K562 (cell line): Measurements from ENCODE around the gene CASP7. TPM values are rescaled to one million over a fixed set of nuclear protein-coding genes. Genes with fewer than 3 reads are reported as not detected.

Experiments
- ATAC-seq: fragments of 200-7000 bp; cut with Tn5 transposase; 3 replicates; pipeline ENCODE4 v1.9.1; 2020; ENCODE audit warnings: moderate library complexity
- BruUV-seq: library from RNA; stranded (reverse); fragments of 400-500 nt; replicated peaks from 2 replicates; lab custom pipeline; 2021; lab: Mats Ljungman, UMichigan
- CTCF ChIA-PET: fragments of 300-600 bp; formaldehyde crosslinking; extraction: SDS; loops from one replicate; lab custom pipeline; 2021; ENCODE audit warnings: low intra/inter-chr PET ratio; lab: Yijun Ruan, JAX
- POLR2A ChIA-PET: fragments of 300-600, 350-650 bp; sonication (Branson Sonifier 250); formaldehyde crosslinking; extraction: SDS; loops from one replicate; lab custom pipeline; 2021; ENCODE audit warnings: antibody characterized with exemption, inconsistent platforms; lab: Yijun Ruan, JAX
- DNase-seq, 4 experiments: peaks; one replicate each; pipeline versions ENCODE4 v3.0.0 to v3.0.0-alpha.2; 2011 to 2018; ENCODE audit warnings: low spot score in 3 of 4, mixed read lengths in 3 of 4; ENCODE audit errors: extremely low read depth in 1 of 4
- FAIRE-seq: peaks from 2 replicates; lab custom pipeline; 2011; peaks lifted over from hg19 to GRCh38; lab: Jason Lieb, UNC
- H2AFZ ChIP-seq: 2 replicates; pipeline ENCODE4 v1.6.0; 2011; ENCODE audit warnings: low read depth, low read length, control low read depth, inconsistent platforms
- H3K27ac ChIP-seq: fragments of 200-600 bp; 3 replicates; pipeline ENCODE4 v1.8.0; 2011; ENCODE audit warnings: low read depth, mild to moderate bottlenecking, control low read depth, inconsistent platforms, low read length, moderate library complexity, mixed read lengths; ENCODE audit errors: extremely low read depth
- H3K27me3 ChIP-seq, 2 experiments: fragments of 300-600 bp in 1 of 2; 2 replicates in 1 of 2; 3 replicates in 1 of 2; pipeline versions ENCODE4 v1.6.0 to v1.8.0; 2011; ENCODE audit warnings: inconsistent platforms in 2 of 2, low read length in 2 of 2, mild to moderate bottlenecking in 1 of 2, mixed read lengths in 1 of 2, moderate library complexity in 1 of 2; ENCODE audit not compliant: control insufficient read depth in 2 of 2, insufficient read depth in 2 of 2
- H3K36me3 ChIP-seq: fragments of 300-600 bp; 3 replicates; pipeline ENCODE4 v1.8.0; 2011; ENCODE audit warnings: mild to moderate bottlenecking, low read length, inconsistent platforms; ENCODE audit not compliant: control insufficient read depth, insufficient read depth
- H3K4me1 ChIP-seq, 2 experiments: fragments of 200-600 bp in 1 of 2; replicated peaks in 1 of 2; 2 replicates in 1 of 2; 3 replicates in 1 of 2; pipeline versions ENCODE4 v1.5.1 to v1.8.0; 2011; ENCODE audit warnings: inconsistent platforms in 2 of 2, low read length in 2 of 2, mild to moderate bottlenecking in 1 of 2, mixed read lengths in 1 of 2, moderate library complexity in 1 of 2; ENCODE audit not compliant: control insufficient read depth in 2 of 2, insufficient read depth in 2 of 2
- H3K4me2 ChIP-seq: 2 replicates; pipeline ENCODE4 v1.6.1; 2011; ENCODE audit warnings: low read length, control low read depth, inconsistent platforms, mixed read lengths; ENCODE audit not compliant: insufficient read depth
- H3K4me3 ChIP-seq: fragments of 200-600 bp; sonication (generic), shearing (Covaris generic); 2 replicates; pipeline ENCODE4 v1.5.1; 2016; ENCODE audit warnings: control low read depth, inconsistent platforms
- H3K79me2 ChIP-seq: fragments of 200-600 bp; 3 replicates; pipeline ENCODE4 v1.8.0; 2011; ENCODE audit warnings: low read length, inconsistent platforms; ENCODE audit not compliant: control insufficient read depth, insufficient read depth
- H3K9ac ChIP-seq, 2 experiments: 2 replicates each; pipeline versions ENCODE4 v1.6.0 to v1.6.1; 2011; ENCODE audit warnings: low read depth in 2 of 2, low read length in 2 of 2, control low read depth in 1 of 2, inconsistent platforms in 1 of 2, mild to moderate bottlenecking in 1 of 2, mixed read lengths in 1 of 2; ENCODE audit not compliant: insufficient read depth in 1 of 2
- H3K9me1 ChIP-seq: one replicate; pipeline ENCODE4 v1.6.0; 2011; ENCODE audit warnings: inconsistent platforms, mild to moderate bottlenecking, low read length, moderate library complexity; ENCODE audit not compliant: control insufficient read depth, insufficient read depth
- H3K9me3 ChIP-seq: replicated peaks from 2 replicates; pipeline ENCODE4 v1.5.1; 2011; ENCODE audit warnings: low read depth, low read length, inconsistent platforms; ENCODE audit not compliant: control insufficient read depth, insufficient read depth
- H4K20me1 ChIP-seq: replicated peaks from 2 replicates; pipeline ENCODE4 v1.6.1; 2011; ENCODE audit warnings: low read length, inconsistent platforms, mixed read lengths; ENCODE audit not compliant: control insufficient read depth, insufficient read depth
- BRD4 ChIP-seq: fragments of 200-600 bp; sonication (generic); IDR thresholded peaks from 2 replicates; pipeline ENCODE4 v1.6.1; 2017; ENCODE audit warnings: inconsistent platforms
- CEBPB ChIP-seq: fragments of 450-650 bp; IDR thresholded peaks from 2 replicates; pipeline ENCODE4 v1.6.1; 2016; ENCODE audit warnings: missing genetic modification characterization, missing compliant biosample characterization
- EP300 ChIP-seq: IDR thresholded peaks from 2 replicates; pipeline ENCODE4 v1.6.1; 2012; ENCODE audit warnings: low read length, improper control_type of control experiment
- OTX1 ChIP-seq: fragments of 450-650 bp; formaldehyde crosslinking; IDR thresholded peaks from 2 replicates; pipeline ENCODE4 v1.4.0; 2022; ENCODE audit warnings: mild to moderate bottlenecking
- POLR2H ChIP-seq: IDR thresholded peaks from 2 replicates; pipeline ENCODE4 v1.6.1; 2016; ENCODE audit warnings: missing genetic modification characterization, low read depth, mild to moderate bottlenecking, control low read depth, missing compliant biosample characterization, moderate library complexity
- RFX5 ChIP-seq: IDR thresholded peaks from 2 replicates; pipeline ENCODE4 v1.6.1; 2011; ENCODE audit warnings: low read depth, mild to moderate bottlenecking, improper control_type of control experiment, low read length
- TSHZ1 ChIP-seq: fragments of 250-450 bp; sonication (Bioruptor Pico); IDR thresholded peaks from 2 replicates; pipeline ENCODE4 v1.4.0; 2020; ENCODE audit warnings: mild to moderate bottlenecking, moderate library complexity
- ZNF253 ChIP-seq: fragments of 250-450 bp; sonication (Bioruptor Pico); conservative IDR thresholded peaks from 2 replicates; pipeline ENCODE4 v1.6.1; 2021; ENCODE audit warnings: mild to moderate bottlenecking
- WGBS: fragments of 100-300 bp; shearing (Covaris generic); methylation state at CpG from one replicate; pipeline ENCODE4 v1.1.6; 2016; ENCODE audit warnings: low coverage, mixed read lengths; ENCODE audit not compliant: insufficient coverage; ENCODE audit errors: missing lambda C conversion rate; 5-methylcytosine and 5-hydroxymethylcytosine counted together
- in situ Hi-C: fragments of 300-500 bp; cut with MboI; formaldehyde crosslinking; loops from 4 replicates; pipeline ENCODE4 v1.15.0; 2018; ENCODE audit warnings: inconsistent platforms, mixed read lengths
- intact Hi-C: fragments of 100-400 bp; cut with micrococcal nuclease; formaldehyde crosslinking; loops from 2 replicates; pipeline ENCODE4 v1.14.2; 2022
- polyA plus RNA-seq, 8 experiments: library from polyadenylated mRNA; depleted of rRNA in 4 of 8; stranded (reverse) in 5 of 8; unstranded in 3 of 8; fragments of >200 nt; fragmentation: Nextera tagmentation in 2 of 8; fragmentation: Illumina TruSeq in 1 of 8; extraction: Ambion mirVana in 2 of 8; extraction: Trizol in 1 of 8; gene quantifications; 2 replicates each; pipeline versions ENCODE4 v1.2.1 to v1.2.3, GENCODE V29; 2011 to 2014; ENCODE audit warnings: inconsistent platforms in 1 of 8, missing spikeins in 1 of 8
- total RNA-seq, 7 experiments: library from RNA; depleted of rRNA in 6 of 7; stranded (reverse); fragments of >200 nt in 6 of 7; fragmentation: Illumina TruSeq in 2 of 7; extraction: Trizol in 2 of 7; gene quantifications; 2 replicates each; pipeline versions ENCODE4 v1.2.1 to v1.2.3, GENCODE V29; 2011 to 2021; ENCODE audit warnings: low replicate concordance in 1 of 7
- TF ChIP-seq, protein P1 (sequence below): IDR thresholded peaks from 3 replicates; pipeline ENCODE4 v1.6.1; 2011; ENCODE audit warnings: borderline replicate concordance, mild to moderate bottlenecking; ENCODE audit not compliant: insufficient read length, insufficient read depth
- TF ChIP-seq, protein P2 (sequence below): fragments of 250-450 bp; sonication (Bioruptor Pico); IDR thresholded peaks from 2 replicates; pipeline ENCODE4 v1.4.0; 2020; ENCODE audit warnings: borderline replicate concordance
- TF ChIP-seq, protein P3 (sequence below): fragments of 250-450 bp; sonication (Bioruptor Pico); IDR thresholded peaks from 2 replicates; pipeline ENCODE4 v1.8.0; 2021; ENCODE audit warnings: mild to moderate bottlenecking, moderate library complexity
- TF ChIP-seq, protein P4 (sequence below), 2 experiments: IDR thresholded peaks; 2 replicates each; pipeline ENCODE4 v1.6.1; 2011; ENCODE audit warnings: borderline replicate concordance in 1 of 2, control low read depth in 1 of 2, low read depth in 1 of 2, low read length in 1 of 2, mild to moderate bottlenecking in 1 of 2, mixed read lengths in 1 of 2, moderate library complexity in 1 of 2; ENCODE audit not compliant: insufficient read depth in 1 of 2, insufficient read length in 1 of 2, poor library complexity in 1 of 2, severe bottlenecking in 1 of 2; ENCODE audit errors: extremely low read depth in 1 of 2

Gene CASP7
- total and polyA plus RNA-seq, 9 of the 15 experiments (the other 6 are each of a cell fraction or from before 2014, with no cell fraction given): 2.2 to 23.3 (median 9.0) TPM

GRCh38 chr10:113740850-113741249 is 61.1 kb downstream of the CASP7 start (continued):
- TF ChIP-seq OTX1 (CRISPR knock-in tag): no peak
- no peak for TF ChIP-seq EP300
- TF ChIP-seq, protein P1, sequence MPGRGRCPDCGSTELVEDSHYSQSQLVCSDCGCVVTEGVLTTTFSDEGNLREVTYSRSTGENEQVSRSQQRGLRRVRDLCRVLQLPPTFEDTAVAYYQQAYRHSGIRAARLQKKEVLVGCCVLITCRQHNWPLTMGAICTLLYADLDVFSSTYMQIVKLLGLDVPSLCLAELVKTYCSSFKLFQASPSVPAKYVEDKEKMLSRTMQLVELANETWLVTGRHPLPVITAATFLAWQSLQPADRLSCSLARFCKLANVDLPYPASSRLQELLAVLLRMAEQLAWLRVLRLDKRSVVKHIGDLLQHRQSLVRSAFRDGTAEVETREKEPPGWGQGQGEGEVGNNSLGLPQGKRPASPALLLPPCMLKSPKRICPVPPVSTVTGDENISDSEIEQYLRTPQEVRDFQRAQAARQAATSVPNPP: no peak

- Histone ChIP-seq H3K9me1 (no peaks in the 10 kb centered on the region), H3K27ac (no peak overlapping the region), H3K4me1 (no peaks in the 10 kb centered on the region), H3K4me2 (no peak overlapping the region), H3K36me3 (no peaks in the 10 kb centered on the region), H3K27me3 (no peaks in the 10 kb centered on the region; a peak in 1 of 5 replicates), H2AFZ (no peak overlapping the region), H3K4me3 (no peak overlapping the region), H3K79me2 (no peaks in the 10 kb centered on the region), H3K9me3 (no peaks in the 10 kb centered on the region), H3K9ac (no peak overlapping the region), H4K20me1 (no peaks in the 10 kb centered on the region)
- CTCF ChIA-PET: no interaction called here
- no peak for DNase-seq
- in situ Hi-C loops: no loop called here
- WGBS: 0% methylated on average over 2 of the region's 2 CpGs
- intact Hi-C loops: no loop called here
- POLR2A ChIA-PET: no interaction called here
- no TSS peak for BruUV-seq
- no peak for ATAC-seq
- FAIRE-seq: no peak
- TF ChIP-seq ZNF253 (CRISPR knock-in tag) (no peak), CEBPB (tag) (no peak), RFX5 (no peak), BRD4 (no peak), POLR2H (no peak), TSHZ1 (no peak)
- TF ChIP-seq, protein P2, sequence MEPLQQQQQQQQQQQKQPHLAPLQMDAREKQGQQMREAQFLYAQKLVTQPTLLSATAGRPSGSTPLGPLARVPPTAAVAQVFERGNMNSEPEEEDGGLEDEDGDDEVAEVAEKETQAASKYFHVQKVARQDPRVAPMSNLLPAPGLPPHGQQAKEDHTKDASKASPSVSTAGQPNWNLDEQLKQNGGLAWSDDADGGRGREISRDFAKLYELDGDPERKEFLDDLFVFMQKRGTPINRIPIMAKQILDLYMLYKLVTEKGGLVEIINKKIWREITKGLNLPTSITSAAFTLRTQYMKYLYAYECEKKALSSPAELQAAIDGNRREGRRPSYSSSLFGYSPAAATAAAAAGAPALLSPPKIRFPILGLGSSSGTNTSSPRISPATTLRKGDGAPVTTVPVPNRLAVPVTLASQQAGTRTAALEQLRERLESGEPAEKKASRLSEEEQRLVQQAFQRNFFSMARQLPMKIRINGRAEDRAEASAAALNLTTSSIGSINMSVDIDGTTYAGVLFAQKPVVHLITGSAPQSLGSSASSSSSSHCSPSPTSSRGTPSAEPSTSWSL (CRISPR knock-in tag): no peak
- TF ChIP-seq, protein P3, sequence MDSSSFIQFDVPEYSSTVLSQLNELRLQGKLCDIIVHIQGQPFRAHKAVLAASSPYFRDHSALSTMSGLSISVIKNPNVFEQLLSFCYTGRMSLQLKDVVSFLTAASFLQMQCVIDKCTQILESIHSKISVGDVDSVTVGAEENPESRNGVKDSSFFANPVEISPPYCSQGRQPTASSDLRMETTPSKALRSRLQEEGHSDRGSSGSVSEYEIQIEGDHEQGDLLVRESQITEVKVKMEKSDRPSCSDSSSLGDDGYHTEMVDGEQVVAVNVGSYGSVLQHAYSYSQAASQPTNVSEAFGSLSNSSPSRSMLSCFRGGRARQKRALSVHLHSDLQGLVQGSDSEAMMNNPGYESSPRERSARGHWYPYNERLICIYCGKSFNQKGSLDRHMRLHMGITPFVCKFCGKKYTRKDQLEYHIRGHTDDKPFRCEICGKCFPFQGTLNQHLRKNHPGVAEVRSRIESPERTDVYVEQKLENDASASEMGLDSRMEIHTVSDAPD (CRISPR knock-in tag): no peak
- TF ChIP-seq, protein P4, sequence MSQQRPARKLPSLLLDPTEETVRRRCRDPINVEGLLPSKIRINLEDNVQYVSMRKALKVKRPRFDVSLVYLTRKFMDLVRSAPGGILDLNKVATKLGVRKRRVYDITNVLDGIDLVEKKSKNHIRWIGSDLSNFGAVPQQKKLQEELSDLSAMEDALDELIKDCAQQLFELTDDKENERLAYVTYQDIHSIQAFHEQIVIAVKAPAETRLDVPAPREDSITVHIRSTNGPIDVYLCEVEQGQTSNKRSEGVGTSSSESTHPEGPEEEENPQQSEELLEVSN (IDR thresholded peaks at IDR 0.05; ENCODE audit: borderline replicate concordance in 1 of 2, extremely low read depth in 1 of 2, insufficient read depth in 1 of 2, insufficient read length in 1 of 2, low read depth in 1 of 2, low read length in 1 of 2, poor library complexity in 1 of 2, severe bottlenecking in 1 of 2): no peak
Measured at GRCh38 chr10:113742466-113742865, 62.8 kb downstream of the CASP7 start.
